Islet precursor cell (in vitro differentiated cells): ENCODE data around the gene PDE4D.
A peak's percentile ranks its signal among the peaks of the same experiment; 100 is the strongest.
"Not testable (repeated sequence)": the region's sequence is repeated elsewhere in the genome, so short reads cannot be mapped to it uniquely, and the experiment has no call there.

ENCODE experiments used
- DNase-seq: peaks from one replicate; pipeline ENCODE4 v3.0.0-alpha.2; 2018

The PDE4D gene

DNA sequence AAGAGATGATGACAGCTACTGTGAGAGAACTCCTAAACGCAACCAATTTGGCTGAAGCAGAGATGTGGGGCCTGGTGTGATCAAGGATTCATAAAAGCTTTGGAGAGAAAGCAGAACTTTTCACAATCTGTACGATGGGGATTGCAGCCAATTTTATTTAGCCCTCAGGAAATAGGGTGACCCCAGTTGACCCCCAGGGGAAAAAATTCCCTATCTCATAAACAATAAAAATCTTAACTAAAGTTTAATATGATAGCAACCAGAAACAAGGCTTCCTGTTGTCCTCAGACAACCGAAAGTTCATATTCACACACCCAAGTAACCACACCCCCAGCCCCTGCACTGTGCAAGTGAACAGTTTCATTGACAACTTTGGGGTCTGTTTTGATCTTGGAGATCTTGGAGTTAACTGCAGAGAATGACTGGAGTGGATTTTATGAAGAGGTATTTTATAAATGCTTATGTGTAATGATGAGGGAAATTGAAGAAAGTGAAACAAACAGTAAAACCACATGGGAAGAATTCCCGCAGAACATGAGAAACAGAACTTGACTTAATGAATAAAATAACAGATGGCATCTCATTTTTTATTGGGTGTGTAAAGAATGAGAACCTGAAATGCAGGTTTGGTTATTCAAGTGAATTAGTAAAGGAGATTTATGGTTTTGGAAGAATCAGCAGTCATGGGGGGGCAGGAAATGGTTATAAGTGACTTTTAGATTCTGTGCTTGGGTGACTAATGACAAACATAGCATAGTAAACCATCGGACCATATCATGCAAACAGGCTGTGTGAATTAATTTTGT, 94.5 kb downstream of the PDE4D start:
- DNase-seq: no peak

DNA sequence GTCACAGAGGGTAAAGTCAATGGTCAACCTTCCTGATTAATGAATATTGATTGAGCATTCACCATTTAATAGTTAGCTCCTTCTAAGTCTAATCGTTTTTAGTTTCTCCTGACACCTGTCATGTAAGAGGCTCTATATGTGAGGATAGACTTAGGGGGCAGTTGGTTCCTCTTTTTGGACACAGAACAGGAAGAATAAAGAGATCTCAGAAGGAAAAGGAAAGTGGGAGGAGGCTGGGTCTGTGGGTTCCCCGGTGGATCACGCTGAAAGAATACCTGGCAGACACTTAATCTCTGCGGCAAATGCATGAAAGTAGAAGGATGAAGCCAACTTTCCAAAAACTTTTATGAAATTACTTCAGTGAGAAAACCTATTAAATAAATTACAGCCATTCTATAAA, 98.4 kb downstream of the PDE4D start:
- no peak for DNase-seq

DNA sequence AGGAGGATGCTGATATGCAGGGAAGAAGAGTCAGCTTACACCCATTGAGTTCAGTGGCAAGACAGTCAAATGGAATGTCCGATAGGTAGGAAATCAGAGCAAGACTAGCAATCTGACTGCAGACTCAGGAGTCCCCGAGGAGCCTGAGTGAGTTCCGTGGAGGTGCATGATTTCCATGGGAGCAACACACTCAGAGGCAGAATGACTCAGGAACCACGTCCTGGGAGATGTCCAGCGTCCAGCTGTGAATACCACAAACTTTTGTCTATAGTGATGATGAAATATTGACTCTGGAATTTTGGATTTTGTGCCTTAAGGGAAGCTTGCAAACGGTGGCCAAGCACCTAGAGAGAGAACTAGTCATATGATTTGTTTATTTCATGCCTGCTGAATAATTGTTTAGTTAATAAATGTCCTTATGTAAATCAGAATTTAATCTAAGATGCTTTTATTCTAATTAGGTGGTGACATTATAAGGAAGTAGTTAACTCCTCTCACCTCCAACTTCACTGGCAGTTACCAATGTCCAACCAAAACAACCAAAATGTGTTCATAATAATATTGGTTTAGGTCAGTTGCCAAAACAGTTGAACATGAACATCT, 100.4 kb downstream of the PDE4D start:
- peak; percentile 66 for DNase-seq

DNA sequence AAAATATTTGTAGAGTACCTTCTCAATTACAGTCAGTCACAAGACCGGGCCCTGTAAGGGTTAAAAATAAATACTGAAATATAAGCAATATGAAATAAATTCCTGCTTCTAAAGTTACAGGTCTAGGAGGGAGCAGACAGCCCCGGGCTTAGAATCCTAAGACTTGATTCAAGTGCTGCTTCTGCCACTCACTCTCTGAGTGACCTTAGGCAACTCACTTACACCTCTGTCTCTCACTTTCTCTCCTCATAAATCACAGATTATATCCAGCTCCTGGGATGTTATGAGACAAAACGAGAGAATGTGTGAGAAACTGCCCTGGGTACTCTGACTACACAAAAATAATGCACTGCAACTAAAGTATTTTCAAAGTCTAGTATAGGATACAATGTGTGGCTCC, 101.9 kb downstream of the PDE4D start:
- DNase-seq: no peak

DNA sequence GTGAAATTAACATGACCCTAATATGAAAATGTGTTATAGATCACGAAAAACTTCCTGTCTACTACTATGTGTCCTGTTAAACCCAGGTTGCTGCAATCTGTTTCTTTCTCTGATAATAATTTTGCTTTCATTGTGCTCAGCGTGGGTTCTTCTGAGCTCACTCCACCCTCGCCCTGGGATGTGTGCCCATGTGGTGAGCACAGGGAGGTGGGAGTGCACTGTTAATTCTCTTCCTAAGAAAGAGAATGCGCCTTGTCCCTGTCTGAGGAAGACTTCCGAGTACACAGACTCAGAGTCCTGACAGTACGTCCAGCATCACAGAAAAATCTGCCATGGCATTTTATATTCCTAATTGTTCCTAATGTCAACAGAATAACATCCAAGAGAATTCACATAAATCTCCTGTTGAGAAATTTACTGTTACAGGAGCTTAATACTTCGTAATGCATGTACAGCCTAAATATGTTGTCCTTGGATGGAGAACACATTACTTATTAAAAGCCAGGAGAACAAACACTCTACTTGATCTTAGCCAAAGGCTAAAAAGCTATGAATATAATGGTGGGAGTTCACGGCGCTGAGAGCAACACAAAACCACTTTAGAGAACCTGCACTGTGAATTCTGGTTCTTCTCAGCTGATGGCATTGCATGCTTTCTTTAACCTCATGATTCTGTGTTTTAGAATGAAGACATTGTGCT, 102.6 kb downstream of the PDE4D start:
- no peak for DNase-seq

GRCh38 chr5:59790376-59790775, 103.2 kb downstream of the PDE4D start:
- DNase-seq: no peak

GRCh38 chr5:59789894-59790293, 103.6 kb downstream of the PDE4D start:
- DNase-seq: no peak

- DNase-seq: no peak
These were observed 104.3 kb downstream of the PDE4D start for GRCh38 chr5:59789197-59789596.

GRCh38 chr5:59786334-59786805, 107.2 kb downstream of the PDE4D start:
- peak; percentile 89 for DNase-seq

DNA sequence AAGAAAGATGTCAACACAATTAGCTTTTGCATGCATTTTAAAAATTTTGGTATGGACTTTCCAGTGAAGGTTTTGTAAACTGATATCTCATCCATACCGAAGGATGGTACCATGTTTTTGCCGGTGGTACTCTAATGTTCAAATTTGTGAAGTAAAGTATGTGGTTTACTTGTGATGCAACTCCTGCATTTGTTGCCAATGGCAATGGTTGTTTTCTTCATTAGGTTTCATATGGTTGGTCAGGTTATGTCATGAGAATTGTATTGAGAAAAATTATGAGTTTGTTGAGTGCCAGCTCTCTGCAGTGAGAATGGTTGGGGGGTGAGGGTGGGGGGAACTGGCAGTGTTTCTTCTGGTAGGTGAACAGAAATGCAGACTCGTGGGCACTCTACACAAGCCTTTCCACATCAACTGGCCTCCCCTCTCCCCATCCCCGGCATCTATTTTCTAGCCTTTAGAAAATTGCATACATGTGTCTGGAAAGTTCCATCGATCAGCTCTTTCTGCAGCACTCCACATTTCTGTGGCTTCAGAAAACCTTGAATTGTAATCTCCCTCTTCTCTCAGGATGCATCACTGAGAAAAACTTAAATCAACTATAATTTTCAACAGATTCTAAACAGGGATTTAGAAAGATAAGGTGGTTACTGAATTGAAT, 107.7 kb downstream of the PDE4D start:
- no peak for DNase-seq

DNA sequence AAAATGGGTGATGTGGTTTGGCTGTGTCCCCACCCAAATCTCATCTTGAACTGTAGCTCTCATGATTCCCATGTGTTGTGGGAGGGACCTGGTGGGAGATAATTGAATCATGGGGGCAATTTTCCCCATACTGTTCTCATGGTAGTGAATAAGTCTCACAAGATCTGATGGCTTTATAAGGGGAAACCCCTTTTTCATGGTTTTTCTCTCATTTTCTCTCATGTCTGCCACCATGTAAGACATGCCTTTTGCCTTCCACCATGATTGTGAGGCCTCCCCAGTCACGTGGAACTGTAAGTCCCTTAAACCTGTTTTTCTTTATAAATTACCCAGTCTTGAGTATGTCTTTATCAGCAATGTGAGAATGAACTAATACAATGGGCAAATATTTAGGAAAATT, 108.8 kb downstream of the PDE4D start:
- DNase-seq: not testable (repeated sequence)

DNA sequence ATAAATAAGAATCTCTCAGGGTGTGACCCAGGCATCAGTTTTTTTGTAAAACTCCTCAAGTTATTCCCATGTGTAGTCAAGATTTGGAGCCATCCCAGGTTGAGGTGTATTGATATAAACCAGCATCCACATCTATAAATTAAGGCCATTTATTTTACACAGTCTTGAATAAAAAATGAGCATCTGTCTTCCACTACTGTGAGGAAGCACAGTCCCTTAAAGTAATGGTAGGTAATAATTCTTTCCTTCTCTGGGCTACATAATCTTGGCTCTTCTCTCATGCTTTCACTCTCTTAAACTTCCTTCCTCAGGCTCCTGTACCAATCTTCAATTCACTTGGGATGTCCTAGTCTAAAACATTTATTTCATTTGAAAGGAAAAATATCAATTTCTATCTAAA, 110.3 kb downstream of the PDE4D start:
- DNase-seq: no peak

- no peak for DNase-seq
These were observed 110.7 kb downstream of the PDE4D start for GRCh38 chr5:59782856-59783255.

DNA sequence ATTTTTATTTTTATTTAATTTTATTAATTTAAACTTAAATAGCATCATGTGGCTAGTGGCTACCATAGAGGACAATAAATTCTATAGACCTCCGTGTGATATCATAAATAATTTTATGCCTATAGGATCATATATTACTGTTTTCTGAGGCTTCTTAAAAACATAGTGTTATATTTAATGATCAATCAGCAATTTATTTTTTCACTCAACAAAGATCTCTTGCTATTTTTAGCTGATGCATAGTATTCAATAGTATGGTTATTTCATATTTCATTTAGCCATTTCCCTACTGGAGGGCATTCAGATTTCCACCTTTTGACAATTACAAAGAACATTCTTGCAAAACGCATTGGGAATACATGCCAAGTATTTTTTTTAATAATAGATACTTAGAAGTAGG, 114.1 kb downstream of the PDE4D start:
- DNase-seq: no peak

DNA sequence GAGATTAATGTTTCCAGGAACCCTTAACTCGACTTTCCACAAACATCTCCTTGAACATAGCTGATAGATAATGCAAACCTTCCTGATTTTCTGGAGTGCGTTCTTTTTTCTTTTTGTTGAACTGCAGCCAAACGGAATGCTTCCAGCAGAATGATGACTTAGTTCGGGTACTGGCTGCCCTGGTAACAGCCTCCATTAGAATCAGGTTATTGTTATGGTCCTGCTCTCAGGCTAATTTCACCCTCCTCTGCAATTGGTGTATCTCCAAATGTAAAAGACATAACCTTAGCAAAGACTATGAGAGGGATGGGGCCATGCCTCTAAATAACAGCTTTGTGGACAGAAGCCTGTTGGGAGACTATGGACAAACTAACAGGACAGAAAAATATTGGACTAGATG, 116.5 kb downstream of the PDE4D start:
- DNase-seq: no peak

DNA sequence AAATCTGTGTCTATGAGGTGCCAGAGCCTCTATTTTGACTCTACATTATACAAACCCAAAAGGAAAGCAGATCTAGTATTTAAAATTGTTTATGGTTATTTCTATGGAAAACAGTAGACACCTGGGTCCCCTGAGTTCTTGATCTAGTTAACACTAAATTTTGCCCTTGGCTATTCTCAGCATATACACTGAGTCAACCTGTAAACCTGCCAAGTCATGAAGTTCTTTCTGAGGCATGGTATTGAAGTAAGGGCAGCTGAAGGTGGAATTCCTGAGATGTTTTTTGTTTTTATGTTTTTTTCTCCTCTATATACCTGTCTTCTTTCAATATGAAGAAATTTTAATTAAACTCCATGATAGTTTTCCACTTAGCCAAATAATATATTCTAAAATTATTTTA, 120.2 kb downstream of the PDE4D start:
- no peak for DNase-seq

DNA sequence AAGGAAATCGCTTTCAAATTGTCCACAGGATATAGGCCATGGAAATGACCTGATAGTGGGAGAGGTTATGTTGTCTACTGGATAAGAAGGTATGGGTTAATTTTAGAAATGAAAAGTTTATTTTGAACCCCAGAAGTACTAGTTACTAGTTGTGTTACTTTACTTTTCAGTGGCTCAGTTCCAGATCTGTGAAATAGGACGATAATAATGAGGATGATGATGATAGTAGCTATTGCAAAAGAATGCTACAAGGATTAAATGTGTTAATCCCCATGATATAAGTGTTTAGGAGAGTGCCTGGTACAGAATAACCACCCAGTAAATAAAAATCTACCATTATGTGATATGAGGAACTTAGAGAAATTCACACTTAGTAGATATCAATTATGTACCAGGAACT, 120.8 kb downstream of the PDE4D start:
- DNase-seq: no peak

DNA sequence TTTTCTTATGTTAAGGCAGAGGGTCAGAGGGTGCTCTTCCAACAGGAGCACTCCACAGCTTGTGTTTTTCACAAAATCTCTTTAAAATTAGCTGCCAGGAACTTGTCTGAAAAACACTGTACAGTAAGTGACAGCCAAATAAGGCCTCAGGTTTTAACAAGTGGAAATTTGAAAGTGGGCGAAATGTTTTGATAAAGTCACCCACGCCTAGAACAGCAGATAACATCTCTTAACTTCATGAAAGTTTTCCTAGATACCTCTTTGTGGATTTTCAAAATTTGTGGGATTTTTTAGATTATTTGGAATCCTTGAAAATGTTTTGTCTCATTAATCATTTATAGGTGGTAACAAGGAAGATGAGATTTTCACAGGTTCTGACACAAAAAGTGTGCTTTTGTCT, 121.3 kb downstream of the PDE4D start:
- no peak for DNase-seq

DNA sequence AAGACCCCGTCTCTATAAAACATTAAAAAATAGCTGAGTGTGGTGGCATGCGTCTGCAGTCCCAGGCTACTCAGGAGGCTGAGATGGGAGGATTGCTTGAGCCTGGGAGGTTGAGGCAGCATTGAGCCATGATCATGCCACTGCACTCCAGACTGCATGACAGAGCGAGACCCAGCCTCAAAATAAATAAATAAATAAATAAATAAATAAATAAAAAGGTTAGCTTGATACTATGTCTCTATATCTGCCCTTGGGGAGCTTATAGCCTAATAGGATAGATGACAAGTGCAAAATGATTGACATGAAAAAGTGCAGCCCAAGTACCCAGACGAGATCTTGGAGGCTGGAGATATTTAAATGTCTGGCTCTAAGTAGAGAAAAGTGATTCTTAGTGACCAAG, 122.6 kb downstream of the PDE4D start:
- DNase-seq: no peak

DNA sequence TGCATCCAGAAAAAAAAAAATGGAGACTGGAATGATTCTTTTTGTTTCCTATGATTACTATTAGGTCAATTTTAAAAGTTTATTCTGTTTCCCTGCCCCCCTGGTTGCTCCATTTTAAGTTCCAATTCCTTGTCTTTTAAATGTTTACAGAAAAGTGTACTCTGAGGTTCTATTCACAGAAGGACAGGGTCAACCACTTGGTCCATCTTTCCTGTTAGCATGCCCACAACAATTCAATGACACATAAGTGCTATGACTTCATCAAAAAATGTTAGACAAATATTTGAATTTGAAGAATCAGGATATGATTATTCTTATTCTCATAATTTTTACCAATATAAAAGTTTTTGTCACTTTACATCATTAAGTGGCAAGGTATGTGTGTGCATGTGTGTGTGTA, 123.7 kb downstream of the PDE4D start:
- no peak for DNase-seq

GRCh38 chr5:59769041-59769360, 124.5 kb downstream of the PDE4D start:
- DNase-seq: no peak

DNA sequence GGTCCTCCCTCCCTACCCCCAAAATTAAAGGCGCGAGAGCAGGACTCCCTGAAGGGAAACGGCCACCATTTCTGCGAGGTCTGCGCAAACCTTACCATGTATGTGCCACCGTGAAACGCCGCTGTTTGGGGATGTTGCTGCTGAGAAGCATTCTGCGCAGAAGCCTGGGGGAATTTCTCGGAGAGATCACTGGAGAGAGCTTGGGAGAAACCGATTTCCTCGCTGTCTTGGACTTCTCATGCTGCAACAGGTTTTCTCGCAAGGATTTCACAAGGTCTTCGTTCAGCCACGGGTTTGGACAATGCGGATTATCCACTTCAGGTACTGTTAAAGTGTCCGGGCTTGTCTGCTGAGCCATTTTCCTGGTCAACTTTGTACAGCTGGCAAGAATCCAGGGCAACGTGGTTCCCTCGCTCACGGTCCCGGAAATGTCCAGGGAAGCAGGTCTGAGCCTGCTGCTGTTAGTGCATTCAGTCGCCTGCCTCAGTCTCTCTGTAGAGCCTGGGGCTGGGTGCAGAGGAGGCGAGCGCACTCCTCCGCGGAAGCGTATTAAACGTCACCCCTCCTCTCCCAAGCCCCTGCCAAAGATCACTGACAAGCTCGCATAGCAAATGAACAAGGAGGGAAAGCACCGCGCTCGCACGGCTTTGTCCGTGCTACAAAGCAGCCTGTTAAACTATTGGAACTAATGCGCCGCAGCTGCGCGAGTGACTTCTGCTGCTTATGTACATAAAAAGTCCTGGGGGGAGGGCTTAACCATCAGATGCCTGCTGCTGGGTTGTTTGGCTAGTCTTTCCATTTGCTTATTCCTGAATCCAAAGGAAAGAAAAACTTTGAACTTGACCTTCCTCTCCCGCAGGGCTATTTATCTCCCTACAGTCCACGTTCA, 125.1 kb downstream of the PDE4D start:
- peak; percentile 77 for DNase-seq
